ENCODE results near the gene TRIM42.

TRIM42 gene

GRCh38 chr3:140699516-140700231 is 21.8 kb downstream of the TRIM42 start:
- DNase-seq (ENCODE audit: low spot score in 2 of 2) = no peak
- H3K9me3 ChIP-seq = no peaks in the 10 kb centered on the region
- H3K4me1 ChIP-seq = no peaks in the 10 kb centered on the region
- in situ Hi-C loops (cut with MboI; ENCODE audit: low sequenced_read_pairs) = no loop called here
- H3K4me3 ChIP-seq = no peak overlapping the region
- H3K36me3 ChIP-seq (replicated peaks) = no peaks in the 10 kb centered on the region
- no peaks in the 10 kb centered on the region; the same call in 1 of the 2 replicates for H3K27me3 ChIP-seq (ENCODE audit: low read depth)

- in situ Hi-C loops (cut with MboI; ENCODE audit: low sequenced_read_pairs) = no loop called here
- DNase-seq (ENCODE audit: low spot score in 2 of 2) = no peak
- Histone ChIP-seq H3K36me3 (replicated peaks) (no peaks in the 10 kb centered on the region), H3K4me3 (no peak overlapping the region), H3K9me3 (no peaks in the 10 kb centered on the region; the same call in 1 of the 2 replicates), H3K4me1 (no peaks in the 10 kb centered on the region), H3K27me3 (ENCODE audit: low read depth) (no peaks in the 10 kb centered on the region; the same call in 1 of the 2 replicates)
Measured at GRCh38 chr3:140702281-140702680, 24.4 kb downstream of the TRIM42 start.

GRCh38 chr3:140703496-140703895 is 25.6 kb downstream of the TRIM42 start:
- H3K4me3 ChIP-seq = no peak overlapping the region
- no peaks in the 10 kb centered on the region; the same call in 1 of the 2 replicates for H3K27me3 ChIP-seq (ENCODE audit: low read depth)
- no peaks in the 10 kb centered on the region for H3K4me1 ChIP-seq
- no peaks in the 10 kb centered on the region for H3K36me3 ChIP-seq (replicated peaks)
- in situ Hi-C loops (cut with MboI; ENCODE audit: low sequenced_read_pairs) = no loop called here
- H3K9me3 ChIP-seq = no peaks in the 10 kb centered on the region; the same call in 1 of the 2 replicates
- no peak for DNase-seq (ENCODE audit: low spot score in 2 of 2)

- H3K36me3 ChIP-seq (replicated peaks) = no peaks in the 10 kb centered on the region
- H3K27me3 ChIP-seq (ENCODE audit: low read depth) = no peaks in the 10 kb centered on the region
- H3K4me1 ChIP-seq = no peaks in the 10 kb centered on the region
- no peak for DNase-seq (ENCODE audit: low spot score in 2 of 2)
- no peak overlapping the region for H3K4me3 ChIP-seq
- in situ Hi-C loops (cut with MboI; ENCODE audit: low sequenced_read_pairs) = no loop called here
- no peaks in the 10 kb centered on the region; the same call in 1 of the 2 replicates for H3K9me3 ChIP-seq
Measured at GRCh38 chr3:140704733-140705132, 26.9 kb downstream of the TRIM42 start.

GRCh38 chr3:140705954-140706353 is 28.1 kb downstream of the TRIM42 start:
- no peaks in the 10 kb centered on the region; the same call in 1 of the 2 replicates for H3K9me3 ChIP-seq
- in situ Hi-C loops (cut with MboI; ENCODE audit: low sequenced_read_pairs) = no loop called here
- no peak for DNase-seq (ENCODE audit: low spot score in 2 of 2)

GRCh38 chr3:140706360-140706759 is 28.5 kb downstream of the TRIM42 start:
- Histone ChIP-seq H3K36me3 (replicated peaks) (no peaks in the 10 kb centered on the region), H3K4me3 (no peak overlapping the region), H3K4me1 (no peaks in the 10 kb centered on the region), H3K9me3 (no peaks in the 10 kb centered on the region; the same call in 1 of the 2 replicates), H3K27me3 (ENCODE audit: low read depth) (no peaks in the 10 kb centered on the region)
- in situ Hi-C loops (cut with MboI; ENCODE audit: low sequenced_read_pairs) = no loop called here
- no peak for DNase-seq (ENCODE audit: low spot score in 2 of 2)

More at GRCh38 chr3:140705954-140706353, 28.1 kb downstream of the TRIM42 start:
- Histone ChIP-seq H3K4me1 (no peaks in the 10 kb centered on the region), H3K27me3 (ENCODE audit: low read depth) (no peaks in the 10 kb centered on the region), H3K36me3 (replicated peaks) (no peaks in the 10 kb centered on the region), H3K4me3 (no peak overlapping the region)

- no peaks in the 10 kb centered on the region for H3K36me3 ChIP-seq (replicated peaks)
- no peaks in the 10 kb centered on the region; the same call in 1 of the 2 replicates for H3K9me3 ChIP-seq
- no peaks in the 10 kb centered on the region for H3K27me3 ChIP-seq (ENCODE audit: low read depth)
- in situ Hi-C loops (cut with MboI; ENCODE audit: low sequenced_read_pairs) = no loop called here
- no peak for DNase-seq (ENCODE audit: low spot score in 2 of 2)
- no peak overlapping the region for H3K4me3 ChIP-seq
- H3K4me1 ChIP-seq = peaks cover 2% of the 10 kb centered on the region
Measured at GRCh38 chr3:140708815-140709214, 31.0 kb downstream of the TRIM42 start.

- no peak for DNase-seq (ENCODE audit: low spot score in 2 of 2)
- Histone ChIP-seq H3K27me3 (ENCODE audit: low read depth) (no peaks in the 10 kb centered on the region), H3K36me3 (replicated peaks) (no peaks in the 10 kb centered on the region), H3K9me3 (no peaks in the 10 kb centered on the region; the same call in 1 of the 2 replicates), H3K4me1 (peaks cover 10% of the 10 kb centered on the region), H3K4me3 (no peak overlapping the region)
- in situ Hi-C loops (cut with MboI; ENCODE audit: low sequenced_read_pairs) = no loop called here
Measured at GRCh38 chr3:140709751-140710150, 31.9 kb downstream of the TRIM42 start.

GRCh38 chr3:140710711-140711389 is 33.0 kb downstream of the TRIM42 start:
- in situ Hi-C loops (cut with MboI; ENCODE audit: low sequenced_read_pairs) = no loop called here
- H3K4me3 ChIP-seq = no peak overlapping the region
- no peaks in the 10 kb centered on the region; the same call in 1 of the 2 replicates for H3K9me3 ChIP-seq
- H3K27me3 ChIP-seq (ENCODE audit: low read depth) = no peaks in the 10 kb centered on the region
- no peak for DNase-seq (ENCODE audit: low spot score in 2 of 2)
- H3K4me1 ChIP-seq = peaks cover 12% of the 10 kb centered on the region
- H3K36me3 ChIP-seq (replicated peaks) = no peaks in the 10 kb centered on the region

- H3K36me3 ChIP-seq (replicated peaks) = no peaks in the 10 kb centered on the region
- H3K4me3 ChIP-seq = no peak overlapping the region
- H3K4me1 ChIP-seq = peaks cover 12% of the 10 kb centered on the region
- no peak for DNase-seq (ENCODE audit: low spot score in 2 of 2)
- no peaks in the 10 kb centered on the region for H3K27me3 ChIP-seq (ENCODE audit: low read depth)
- in situ Hi-C loops (cut with MboI; ENCODE audit: low sequenced_read_pairs) = no loop called here
- no peaks in the 10 kb centered on the region for H3K9me3 ChIP-seq
Measured at GRCh38 chr3:140711390-140712035, 33.6 kb downstream of the TRIM42 start.

- H3K4me3 ChIP-seq = no peak overlapping the region
- in situ Hi-C loops (cut with MboI; ENCODE audit: low sequenced_read_pairs) = no loop called here
Measured at GRCh38 chr3:140712301-140712700, 34.4 kb downstream of the TRIM42 start.

GRCh38 chr3:140715035-140715434 is 37.2 kb downstream of the TRIM42 start:
- in situ Hi-C loops (cut with MboI; ENCODE audit: low sequenced_read_pairs) = no loop called here

More at GRCh38 chr3:140712301-140712700, 34.4 kb downstream of the TRIM42 start:
- H3K36me3 ChIP-seq (replicated peaks) = no peaks in the 10 kb centered on the region
- peaks cover 12% of the 10 kb centered on the region for H3K4me1 ChIP-seq
- no peaks in the 10 kb centered on the region for H3K9me3 ChIP-seq
- no peaks in the 10 kb centered on the region for H3K27me3 ChIP-seq (ENCODE audit: low read depth)
- no peak for DNase-seq (ENCODE audit: low spot score in 2 of 2)

GRCh38 chr3:140717921-140718320 is 40.1 kb downstream of the TRIM42 start:
- no peak for DNase-seq (ENCODE audit: low spot score in 2 of 2)
- no peaks in the 10 kb centered on the region for H3K27me3 ChIP-seq (ENCODE audit: low read depth)
- peaks cover 12% of the 10 kb centered on the region for H3K4me1 ChIP-seq
- in situ Hi-C loops (cut with MboI; ENCODE audit: low sequenced_read_pairs) = no loop called here
- no peaks in the 10 kb centered on the region for H3K9me3 ChIP-seq
- no peaks in the 10 kb centered on the region for H3K36me3 ChIP-seq (replicated peaks)
- no peak overlapping the region for H3K4me3 ChIP-seq

More at GRCh38 chr3:140715035-140715434, 37.2 kb downstream of the TRIM42 start:
- H3K4me3 ChIP-seq = no peak overlapping the region
- peak; percentile 6 to 56 for DNase-seq (ENCODE audit: low spot score in 2 of 2)
- H3K9me3 ChIP-seq = no peaks in the 10 kb centered on the region
- H3K27me3 ChIP-seq (ENCODE audit: low read depth) = no peaks in the 10 kb centered on the region
- peaks cover 12% of the 10 kb centered on the region for H3K4me1 ChIP-seq
- H3K36me3 ChIP-seq (replicated peaks) = no peaks in the 10 kb centered on the region

All from HAP-1 (cell line).